ENCODE measurements around the gene RIC3. TPM values are rescaled to one million over a fixed set of nuclear protein-coding genes. Genes with fewer than 3 reads are reported as not detected.
A peak's percentile ranks its signal among the peaks of the same experiment; 100 is the strongest.

Gene RIC3
- total and polyA plus RNA-seq, 2 of the 8 experiments (the other 6 are each of a cell fraction or from before 2014, with no cell fraction given) = 6.4 to 15.5 TPM

DNA sequence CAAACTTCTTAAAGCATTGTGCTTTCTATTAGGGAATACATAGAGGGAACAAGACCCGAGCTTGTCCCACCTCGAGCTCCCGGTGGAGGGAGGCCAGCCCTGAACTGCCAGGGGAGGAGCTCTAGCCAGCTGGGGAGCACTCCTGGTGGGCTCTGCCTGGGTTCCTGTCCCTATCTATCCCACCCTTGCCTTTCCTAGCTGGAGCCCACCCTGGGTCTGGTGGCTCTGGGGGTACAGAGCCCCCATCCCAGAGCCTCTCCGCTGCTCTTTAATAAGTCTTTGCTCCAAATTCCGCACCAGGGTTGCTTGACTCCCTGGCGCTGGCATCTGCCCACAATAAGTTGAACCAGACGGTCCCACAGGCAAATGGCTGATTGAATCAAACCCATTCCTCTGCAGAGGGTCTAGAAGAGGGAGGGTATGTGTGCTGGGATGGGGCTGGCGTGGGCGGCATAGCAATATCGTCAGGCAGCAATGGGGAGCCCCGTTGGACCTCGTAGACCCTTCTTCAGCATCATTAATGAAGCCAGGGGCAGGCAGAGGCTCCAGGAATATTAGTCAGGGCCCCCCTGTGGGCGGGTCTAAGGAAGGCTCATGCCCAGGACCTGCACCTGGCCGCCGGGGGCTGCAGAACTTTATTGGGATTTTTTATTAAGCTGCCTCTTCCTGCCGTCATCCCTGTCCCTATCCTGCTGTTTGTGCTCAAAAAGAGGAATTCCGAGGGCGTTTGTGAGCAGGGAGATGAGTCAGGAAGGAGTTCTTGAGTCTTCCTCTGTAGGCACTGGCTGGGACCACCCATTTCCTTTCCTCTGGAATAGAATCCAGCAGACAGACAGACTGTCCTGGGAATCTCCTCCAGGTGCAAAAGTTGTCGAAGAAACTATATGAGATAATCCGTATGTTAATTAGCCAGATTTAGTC lies 38.5 kb upstream of the RIC3 start:
- H4K91ac ChIP-seq (replicated peaks; ENCODE audit: insufficient read length, low read length) = peak overlapping the region; percentile 11
- FAIRE-seq (no peak), DNase-seq (ENCODE audit: low read depth in 1 of 2, low spot score in 2 of 2) (no peak)
- H3K27me3 ChIP-seq (replicated peaks in 1 of 4; ENCODE audit: control insufficient read depth in 3 of 4, extremely low read depth in 1 of 4, insufficient read depth in 3 of 4, low read length in 3 of 4) = no peaks in the 10 kb centered on the region
- CTCF ChIA-PET (ENCODE audit: partially characterized antibody) = interaction anchor here (0.6 to 21.8 kb wide), 19 partner anchors 7 to 174 kb away, joined by 3 to 342 read pairs (median 5); partner anchors contain the start of genes LMO1 and RIC3
- no peak overlapping the region for H2BK15ac ChIP-seq (ENCODE audit: low read length)
- POLR2A ChIA-PET (ENCODE audit: partially characterized antibody) = interaction anchor here (0.8 to 1.5 kb wide), 4 partner anchors 11 to 478 kb away, joined by 3 to 4 read pairs (median 3); no protein-coding TSS in a partner anchor
- no peaks in the 10 kb centered on the region for H3K9me3 ChIP-seq (ENCODE audit: insufficient read depth in 2 of 2, low read depth in 1 of 2, low read length in 1 of 2)
- no peak overlapping the region for H3K18ac ChIP-seq (ENCODE audit: extremely low read depth, low read length)
- H4K5ac ChIP-seq (ENCODE audit: insufficient read length, low read depth, low read length) = no peak overlapping the region
- 72% methylated on average over 20 of the region's 20 CpGs; no CpG with 5 or more reads in 1 of the 2 experiments for WGBS, 2 experiments (ENCODE audit: extremely low coverage in 1 of 2, insufficient coverage in 1 of 2, insufficient read length in 1 of 2, insufficient replicate concordance in 2 of 2, low coverage in 1 of 2, low lambda C conversion rate in 2 of 2, missing lambda C conversion rate in 1 of 2)
- H3K4me3 ChIP-seq (ENCODE audit: extremely low read depth in 1 of 4, insufficient read depth in 2 of 4, low read depth in 3 of 4, low read length in 4 of 4) = no peak overlapping the region
- no peak overlapping the region for H3K9ac ChIP-seq (replicated peaks in 1 of 4; ENCODE audit: extremely low read depth in 1 of 4, low read depth in 3 of 4, low read length in 3 of 4)
- no peak overlapping the region for H3K56ac ChIP-seq (replicated peaks; ENCODE audit: insufficient read length, low read depth, low read length)
- H3K23ac ChIP-seq (ENCODE audit: insufficient read length) = no peak overlapping the region
- H3K14ac ChIP-seq (ENCODE audit: insufficient read length) = no peak overlapping the region
- H2BK5ac ChIP-seq (ENCODE audit: low read depth, low read length) = no peak overlapping the region; the same call in 1 of the 2 replicates
- no peak overlapping the region for H2AK5ac ChIP-seq (ENCODE audit: low read depth, low read length)
- no peaks in the 10 kb centered on the region for H3K36me3 ChIP-seq (ENCODE audit: control insufficient read depth in 2 of 4, insufficient read depth in 4 of 4, low read length in 3 of 4)
- H3K79me1 ChIP-seq (ENCODE audit: low read depth, low read length) = no peaks in the 10 kb centered on the region; the same call in 1 of the 2 replicates
- H2BK12ac ChIP-seq (ENCODE audit: low read depth, low read length) = no peak overlapping the region
- no peaks in the 10 kb centered on the region for H3K23me2 ChIP-seq (ENCODE audit: low read depth, low read length)
- no peak overlapping the region for H4K8ac ChIP-seq (ENCODE audit: extremely low read depth, insufficient read depth, low read length)
- no peaks in the 10 kb centered on the region for H4K20me1 ChIP-seq (replicated peaks in 1 of 2; ENCODE audit: control insufficient read depth in 1 of 2, insufficient read depth in 2 of 2, low read length in 2 of 2)
- no peak overlapping the region for H3K4me2 ChIP-seq (ENCODE audit: insufficient read depth in 1 of 2, low read depth in 2 of 2, low read length in 2 of 2)
- no peak overlapping the region for H3K4ac ChIP-seq (replicated peaks; ENCODE audit: insufficient read length, low read depth, low read length)
- no peak overlapping the region for H3K27ac ChIP-seq (ENCODE audit: low read depth, low read length)
- no peak overlapping the region for H2BK120ac ChIP-seq (replicated peaks; ENCODE audit: low read depth, low read length)
- H2AFZ ChIP-seq (ENCODE audit: low read length) = 0 out of 2 replicates have a peak overlapping the region, but pooled peaks have one; percentile 8
- no peaks in the 10 kb centered on the region for H3K79me2 ChIP-seq (ENCODE audit: control insufficient read depth in 1 of 2, insufficient read depth in 2 of 2, low read length in 2 of 2)
- no peak overlapping the region for H2BK20ac ChIP-seq (ENCODE audit: low read length)
- H3K4me1 ChIP-seq (replicated peaks in 1 of 4; ENCODE audit: control insufficient read depth in 3 of 4, insufficient read depth in 4 of 4, low read length in 3 of 4) = peaks cover 0 to 7% (median 0%) of the 10 kb centered on the region in 4 experiments; a peak in 1 of 7 replicates
- TF ChIP-seq ASH2L (IDR thresholded peaks at IDR 0.05; ENCODE audit: low read length) (no peak), PHF8 (conservative IDR thresholded peaks at IDR 0.05; ENCODE audit: low read depth, low read length) (no peak), ATF3 (IDR thresholded peaks at IDR 0.05; ENCODE audit: insufficient read depth, low read depth, low read length) (no peak), CHD2 (IDR thresholded peaks at IDR 0.05; ENCODE audit: low read length) (no peak), NANOG (IDR thresholded peaks at IDR 0.05; ENCODE audit: insufficient read depth, low read depth, low read length, poor library complexity, severe bottlenecking) (no peak), YY1 (IDR thresholded peaks at IDR 0.05; ENCODE audit: low read depth, low read length) (no peak), RBBP5 (IDR thresholded peaks at IDR 0.05; ENCODE audit: borderline replicate concordance, low read depth, low read length) (no peak)
- TF ChIP-seq, protein P1, sequence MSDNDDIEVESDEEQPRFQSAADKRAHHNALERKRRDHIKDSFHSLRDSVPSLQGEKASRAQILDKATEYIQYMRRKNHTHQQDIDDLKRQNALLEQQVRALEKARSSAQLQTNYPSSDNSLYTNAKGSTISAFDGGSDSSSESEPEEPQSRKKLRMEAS (IDR thresholded peaks at IDR 0.05) = no peak
